Ectodermal cell (in vitro differentiated cells): ENCODE data around the gene JCAD. TPM values are rescaled to one million over a fixed set of nuclear protein-coding genes. Genes with fewer than 3 reads are reported as not detected.
"Not testable (repeated sequence)": the region's sequence is repeated elsewhere in the genome, so short reads cannot be mapped to it uniquely, and the experiment has no call there.

Source experiments
- H3K27ac ChIP-seq: 2 replicates; pipeline ENCODE4 v1.7.0; 2013; ENCODE audit warnings: mild to moderate bottlenecking, low read depth, low read length; ENCODE audit not compliant: insufficient read depth, poor library complexity, severe bottlenecking
- H3K27me3 ChIP-seq: 2 replicates; pipeline ENCODE4 v1.7.0; 2013; ENCODE audit warnings: mild to moderate bottlenecking, low read length; ENCODE audit not compliant: insufficient read depth, control insufficient read depth, poor library complexity, severe bottlenecking
- H3K36me3 ChIP-seq: one replicate; pipeline ENCODE4 v1.7.0; 2013; ENCODE audit warnings: low read length; ENCODE audit not compliant: control insufficient read depth, insufficient read depth
- H3K4me1 ChIP-seq: one replicate; pipeline ENCODE4 v1.7.0; 2013; ENCODE audit warnings: low read length; ENCODE audit not compliant: control insufficient read depth, insufficient read depth
- H3K4me3 ChIP-seq: 2 replicates; pipeline ENCODE4 v1.7.0; 2013; ENCODE audit warnings: low read depth, low read length, control low read depth; ENCODE audit not compliant: insufficient read depth
- H3K9me3 ChIP-seq: 2 replicates; pipeline ENCODE4 v1.7.0; 2013; ENCODE audit warnings: mild to moderate bottlenecking, low read length, moderate library complexity; ENCODE audit not compliant: control insufficient read depth
- WGBS, 2 experiments: methylation state at CpG; one replicate each; pipeline ENCODE4 v1.1.7; 2013; ENCODE audit warnings: missing lambda C conversion rate in 2 of 2; 5-methylcytosine and 5-hydroxymethylcytosine counted together
- polyA plus RNA-seq, 4 experiments: library from polyadenylated mRNA; stranded (reverse); fragments of 50-300 nt; gene quantifications; one replicate each; pipeline ENCODE4 v1.2.3, GENCODE V29; 2013

The JCAD gene
- polyA plus RNA-seq (2013, experiment 1 of 4), result 4.2 TPM
- polyA plus RNA-seq (2013, experiment 2 of 4), result 4.1 TPM
- 4.2 TPM for polyA plus RNA-seq (2013, experiment 3 of 4)
- polyA plus RNA-seq (2013, experiment 4 of 4), result 4.5 TPM

DNA sequence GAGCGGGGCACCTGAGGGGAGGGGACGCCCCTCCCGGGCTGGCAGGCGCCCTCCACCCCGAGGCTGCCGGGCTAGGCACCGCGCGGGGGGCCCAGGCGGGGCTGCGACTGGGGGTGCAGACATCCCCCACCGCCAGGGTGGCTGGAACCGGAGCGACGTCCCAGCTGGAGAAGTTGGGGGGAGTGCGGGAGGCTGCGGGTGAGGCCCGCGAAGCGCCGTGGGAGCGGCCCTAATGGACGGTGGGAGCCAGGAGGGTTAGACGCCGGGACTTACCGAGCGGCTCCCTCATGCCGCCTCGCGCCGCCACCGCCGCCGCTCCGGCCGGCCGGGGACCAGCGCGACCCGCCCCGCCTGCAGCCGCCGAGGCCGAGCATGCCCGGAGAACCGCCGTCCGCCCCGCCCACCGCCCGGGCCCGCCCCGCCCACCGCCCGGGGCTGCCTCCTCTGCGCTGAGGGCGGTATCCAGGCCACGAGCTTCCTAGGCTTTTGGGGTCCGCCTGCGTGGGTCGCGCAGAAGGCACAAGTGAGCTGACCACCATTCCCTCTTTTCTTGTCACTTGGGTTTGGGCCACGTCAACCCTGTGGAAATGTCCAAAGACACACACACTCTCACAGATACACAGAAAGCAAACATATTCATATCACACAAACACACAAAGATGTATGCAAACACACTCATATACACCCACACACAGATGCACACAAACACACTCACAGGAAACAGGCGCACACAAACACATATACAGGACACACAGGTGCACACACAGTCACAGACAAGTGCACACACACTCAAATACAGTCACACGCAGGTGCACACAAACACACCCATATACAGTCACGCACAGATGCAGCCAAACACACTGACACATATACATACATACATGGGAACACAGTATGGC is at the start of gene JCAD:
JCAD (minus strand) TSS at position 378 of the 899 bp plus-strand sequence. CDS start 11,774 bp downstream, outside the sequence.
- peaks cover 23% of the 10 kb centered on the region for H3K27me3 ChIP-seq
- no peaks in the 10 kb centered on the region for H3K36me3 ChIP-seq
- no peaks in the 10 kb centered on the region for H3K9me3 ChIP-seq
- H3K27ac ChIP-seq, result no peak within 1 kb of the TSS
- peak within 1 kb of the TSS; percentile 67 for H3K4me3 ChIP-seq
- 5% methylated on average over 66 of the region's 66 CpGs for WGBS, 2 experiments
- peaks cover 25% of the 10 kb centered on the region for H3K4me1 ChIP-seq

DNA sequence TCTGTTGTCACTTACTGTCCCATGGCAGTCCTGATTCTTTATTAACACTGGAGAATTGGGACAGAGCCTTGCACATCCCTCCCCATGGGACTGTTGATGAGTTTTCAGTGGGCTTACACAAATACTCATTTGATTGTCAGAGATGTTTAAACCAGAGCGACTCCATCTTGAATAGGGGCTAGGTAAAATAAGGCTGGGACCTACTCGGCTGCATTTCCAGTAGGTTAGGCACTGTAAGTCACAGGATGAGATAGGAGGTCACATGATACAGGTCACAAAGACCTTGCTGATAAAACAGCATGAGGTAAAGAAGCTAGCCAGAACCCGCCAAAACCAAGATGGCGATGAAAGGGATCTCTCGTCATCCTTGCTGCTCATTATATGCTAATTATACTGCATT is 47.6 kb upstream of the JCAD start:
- no peak overlapping the region for H3K27ac ChIP-seq
- no peaks in the 10 kb centered on the region for H3K27me3 ChIP-seq
- no peaks in the 10 kb centered on the region for H3K36me3 ChIP-seq
- no peaks in the 10 kb centered on the region for H3K4me1 ChIP-seq
- no peak overlapping the region for H3K4me3 ChIP-seq
- H3K9me3 ChIP-seq, result no peaks in the 10 kb centered on the region
- 90 to 92% methylated on average over 5 of the region's 5 CpGs for WGBS, 2 experiments

DNA sequence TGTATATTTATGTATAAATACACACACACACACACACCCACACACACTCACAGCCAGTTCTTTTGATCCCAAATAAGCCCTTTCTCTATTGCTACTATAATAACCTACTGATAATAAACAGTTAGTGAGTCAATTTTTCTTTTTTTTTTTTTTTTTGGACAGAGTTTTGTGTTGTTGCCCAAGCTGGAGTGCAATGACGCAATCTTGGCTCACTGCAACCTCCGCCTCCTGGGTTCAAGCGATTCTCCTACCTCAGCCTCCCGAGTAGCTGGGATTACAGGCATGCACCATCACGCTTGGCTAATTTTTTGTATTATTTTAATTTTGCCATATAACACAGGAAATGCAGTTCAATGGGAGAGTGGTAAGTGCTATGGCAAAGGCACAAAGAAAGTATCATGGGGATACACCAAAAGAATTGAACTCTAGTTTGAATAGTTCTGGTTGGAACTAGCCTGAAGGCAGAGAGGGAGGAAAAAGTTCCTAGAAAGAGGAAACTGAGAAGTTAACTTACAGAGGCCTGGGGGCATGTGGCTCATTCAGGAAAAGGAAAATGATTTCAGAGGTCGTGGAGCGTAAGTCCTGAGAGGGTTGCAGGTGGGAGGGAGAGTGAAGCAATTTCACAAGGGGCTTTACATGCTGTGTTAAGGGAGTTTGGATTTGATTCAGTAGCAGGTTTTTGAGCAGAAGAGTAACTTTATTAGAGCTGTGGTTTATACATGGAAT is 44.4 kb upstream of the JCAD start:
- Histone ChIP-seq H3K4me3 (no peak overlapping the region), H3K27ac (no peak overlapping the region), H3K4me1 (no peaks in the 10 kb centered on the region), H3K27me3 (no peaks in the 10 kb centered on the region), H3K36me3 (no peaks in the 10 kb centered on the region), H3K9me3 (no peaks in the 10 kb centered on the region)
- 91 to 96% methylated on average over 5 to 6 of the region's 7 CpGs for WGBS, 2 experiments

DNA sequence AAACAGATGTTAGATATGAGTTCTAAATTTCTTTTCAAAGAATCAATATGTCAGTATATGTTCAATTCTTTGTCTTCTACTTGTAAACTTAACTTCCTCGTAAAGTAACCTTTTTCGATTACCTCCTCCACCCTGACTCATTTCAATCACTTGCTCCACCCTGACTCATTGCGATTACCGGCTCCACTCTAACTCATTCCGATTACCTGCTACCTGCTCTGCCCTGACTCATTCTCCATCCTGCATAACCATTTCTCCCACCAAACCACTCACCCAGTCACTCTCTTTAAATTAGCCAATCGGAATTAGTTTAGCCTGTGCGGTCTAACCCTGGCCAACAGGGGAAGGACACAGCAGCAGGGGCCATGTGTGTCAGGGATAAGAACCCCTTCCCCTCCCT is 40.3 kb upstream of the JCAD start:
- WGBS, 2 experiments, result 90 to 93% methylated on average over 7 of the region's 7 CpGs
- H3K27me3 ChIP-seq, H3K9me3 ChIP-seq, H3K36me3 ChIP-seq, H3K4me3 ChIP-seq, H3K4me1 ChIP-seq, H3K27ac ChIP-seq: not testable (repeated sequence)

- Histone ChIP-seq H3K27me3 (no peaks in the 10 kb centered on the region), H3K4me3 (no peak overlapping the region), H3K36me3 (no peaks in the 10 kb centered on the region), H3K4me1 (no peaks in the 10 kb centered on the region), H3K9me3 (no peaks in the 10 kb centered on the region), H3K27ac (no peak overlapping the region)
- WGBS, 2 experiments, result 93 to 100% methylated on average over 1 of the region's 1 CpG
Observed at GRCh38 chr10:30099101-30099500, 39.7 kb upstream of the JCAD start.

- no peak overlapping the region for H3K27ac ChIP-seq
- no peaks in the 10 kb centered on the region for H3K27me3 ChIP-seq
- H3K4me3 ChIP-seq, result no peak overlapping the region
- 87 to 93% methylated on average over 3 of the region's 3 CpGs for WGBS, 2 experiments
- H3K9me3 ChIP-seq, result no peaks in the 10 kb centered on the region
- no peaks in the 10 kb centered on the region for H3K36me3 ChIP-seq
- no peaks in the 10 kb centered on the region for H3K4me1 ChIP-seq
Observed at GRCh38 chr10:30098629-30099028, 39.2 kb upstream of the JCAD start.

DNA sequence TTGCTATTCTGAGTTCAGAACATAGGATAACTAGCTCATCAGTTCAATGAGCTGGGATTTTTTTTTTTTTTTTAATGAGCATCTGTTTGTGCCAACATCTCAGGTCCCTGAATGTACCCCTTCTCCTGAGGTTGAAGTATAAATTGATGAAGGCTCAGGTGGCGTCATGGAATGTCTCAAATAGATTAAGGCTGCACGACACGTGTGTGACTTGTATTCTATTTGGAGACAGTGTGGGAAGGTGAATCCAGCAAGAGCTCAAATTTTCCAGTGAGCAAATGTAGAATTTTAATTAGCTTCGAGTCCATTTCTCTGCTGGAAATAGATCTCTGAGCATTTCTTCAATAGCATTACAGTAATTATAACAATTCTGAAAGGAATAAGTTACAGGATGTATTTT is 37.2 kb upstream of the JCAD start:
- 91 to 97% methylated on average over 4 of the region's 4 CpGs for WGBS, 2 experiments
- H3K27ac ChIP-seq, result no peak overlapping the region
- H3K36me3 ChIP-seq, result no peaks in the 10 kb centered on the region
- H3K27me3 ChIP-seq, result no peaks in the 10 kb centered on the region
- no peaks in the 10 kb centered on the region for H3K9me3 ChIP-seq
- H3K4me1 ChIP-seq, result no peaks in the 10 kb centered on the region
- no peak overlapping the region for H3K4me3 ChIP-seq

- 92 to 95% methylated on average over 6 of the region's 6 CpGs for WGBS, 2 experiments
- no peaks in the 10 kb centered on the region for H3K36me3 ChIP-seq
Observed at GRCh38 chr10:30095631-30096422, 36.4 kb upstream of the JCAD start.

DNA sequence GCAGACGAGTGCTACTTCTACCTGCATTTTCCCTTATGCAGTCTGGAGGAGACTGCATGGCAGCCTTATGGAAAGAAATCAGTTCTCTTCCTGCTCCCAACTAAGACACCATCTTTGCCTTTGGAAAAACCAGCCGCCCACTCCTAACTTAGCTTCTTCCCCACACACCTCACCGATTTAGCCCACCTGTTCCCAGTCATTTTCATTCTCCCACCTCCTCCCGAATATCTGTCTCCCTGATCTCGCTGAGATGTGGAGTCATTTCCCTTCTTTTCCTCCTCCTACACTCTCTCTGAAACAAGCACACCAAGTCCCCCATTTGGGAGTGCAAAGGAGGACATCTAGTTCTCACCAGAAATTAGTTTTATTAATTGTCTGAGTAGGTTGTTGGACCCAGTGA is 35.2 kb upstream of the JCAD start:
- no peak overlapping the region for H3K27ac ChIP-seq
- WGBS, 2 experiments, result 88 to 93% methylated on average over 5 of the region's 5 CpGs
- peaks cover 2% of the 10 kb centered on the region for H3K4me1 ChIP-seq
- H3K36me3 ChIP-seq, result no peaks in the 10 kb centered on the region
- no peaks in the 10 kb centered on the region for H3K9me3 ChIP-seq
- no peak overlapping the region for H3K4me3 ChIP-seq
- H3K27me3 ChIP-seq, result no peaks in the 10 kb centered on the region

More at GRCh38 chr10:30095631-30096422, 36.4 kb upstream of the JCAD start:
- Histone ChIP-seq H3K9me3 (no peaks in the 10 kb centered on the region), H3K4me3 (no peak overlapping the region), H3K4me1 (no peaks in the 10 kb centered on the region), H3K27ac (no peak overlapping the region), H3K27me3 (no peaks in the 10 kb centered on the region)
